HepG2 (cell line): Measurements from ENCODE around the gene HLF. TPM values are rescaled to one million over a fixed set of nuclear protein-coding genes. Genes with fewer than 3 reads are reported as not detected.
A peak's percentile ranks its signal among the peaks of the same experiment; 100 is the strongest.

Experiments used
- ATAC-seq: fragments of 200-7000 bp; cut with Tn5 transposase; 3 replicates; pipeline ENCODE4 v1.9.1; 2020; ENCODE audit warnings: mild to moderate bottlenecking, moderate library complexity
- BruUV-seq: library from RNA; stranded (reverse); fragments of 400-500 nt; replicated peaks from 2 replicates; lab custom pipeline; 2021; lab: Mats Ljungman, UMichigan
- CTCF ChIA-PET: fragments of 300-600 bp; formaldehyde crosslinking; extraction: SDS; loops from one replicate; lab custom pipeline; 2021; ENCODE audit warnings: low total read pairs, inconsistent platforms, low intra/inter-chr PET ratio; lab: Yijun Ruan, JAX
- POLR2A ChIA-PET: fragments of 350-600 bp; sonication (Branson Sonifier 250); formaldehyde crosslinking; loops from one replicate; lab custom pipeline; 2020; ENCODE audit warnings: antibody characterized with exemption, inconsistent platforms; lab: Yijun Ruan, JAX
- DNase-seq: peaks from one replicate; pipeline ENCODE4 v3.0.0-alpha.2; 2015; ENCODE audit warnings: low spot score
- FAIRE-seq: peaks from 3 replicates; lab custom pipeline; 2011; peaks lifted over from hg19 to GRCh38; lab: Jason Lieb, UNC
- H2AFZ ChIP-seq: one replicate; pipeline ENCODE4 v1.6.1; 2011; ENCODE audit warnings: low read length, inconsistent platforms
- H3K27ac ChIP-seq: fragments of 300-600 bp; 3 replicates; pipeline ENCODE4 v1.8.0; 2011; ENCODE audit warnings: mixed run types, mild to moderate bottlenecking, mixed read lengths, low read length, inconsistent platforms; ENCODE audit not compliant: insufficient read depth; ENCODE audit errors: extremely low read length
- H3K27me3 ChIP-seq, 2 experiments: fragments of 200-600 bp in 1 of 2; 2 replicates in 1 of 2; 3 replicates in 1 of 2; pipeline versions ENCODE4 v1.6.0 to v1.8.0; 2011; ENCODE audit warnings: low read length in 2 of 2, mild to moderate bottlenecking in 2 of 2, moderate library complexity in 2 of 2, inconsistent platforms in 1 of 2; ENCODE audit not compliant: insufficient read depth in 2 of 2, control insufficient read depth in 1 of 2
- H3K36me3 ChIP-seq, 2 experiments: fragments of 200-600 bp in 1 of 2; replicated peaks in 1 of 2; 2 replicates in 1 of 2; 3 replicates in 1 of 2; pipeline versions ENCODE4 v1.5.1 to v1.8.0; 2011; ENCODE audit warnings: low read length in 2 of 2, inconsistent platforms in 1 of 2; ENCODE audit not compliant: insufficient read depth in 2 of 2, control insufficient read depth in 1 of 2
- H3K4me1 ChIP-seq: 2 replicates; pipeline ENCODE4 v1.5.1; 2012; ENCODE audit warnings: low read length, inconsistent platforms; ENCODE audit not compliant: insufficient read depth
- H3K4me2 ChIP-seq: 2 replicates; pipeline ENCODE4 v1.6.0; 2011; ENCODE audit warnings: low read depth, low read length, inconsistent platforms
- H3K4me3 ChIP-seq, 3 experiments: fragments of 200-600 bp in 1 of 3; sonication (generic), shearing (Covaris generic) in 1 of 3; replicated peaks in 1 of 3; 2 replicates each; pipeline ENCODE4 v1.5.1; 2011 to 2016; ENCODE audit warnings: low read length in 3 of 3, inconsistent platforms in 2 of 3, low read depth in 2 of 3, mild to moderate bottlenecking in 2 of 3, control low read depth in 1 of 3, mixed read lengths in 1 of 3; ENCODE audit not compliant: insufficient read depth in 1 of 3
- H3K79me2 ChIP-seq: one replicate; pipeline ENCODE4 v1.6.1; 2011; ENCODE audit warnings: low read length, inconsistent platforms; ENCODE audit not compliant: insufficient read depth
- H3K9ac ChIP-seq: 2 replicates; pipeline ENCODE4 v1.6.0; 2011; ENCODE audit warnings: mild to moderate bottlenecking, low read depth, low read length, inconsistent platforms; ENCODE audit not compliant: insufficient read depth
- H3K9me3 ChIP-seq: 2 replicates; pipeline ENCODE4 v1.5.1; 2012; ENCODE audit warnings: mild to moderate bottlenecking, low read length
- H4K20me1 ChIP-seq: 2 replicates; pipeline ENCODE4 v1.6.0; 2011; ENCODE audit warnings: inconsistent platforms, mild to moderate bottlenecking, low read length, moderate library complexity; ENCODE audit not compliant: insufficient read depth
- HNRNPK ChIP-seq: fragments of 200-400 bp; formaldehyde crosslinking; IDR thresholded peaks from 2 replicates; pipeline ENCODE4 v1.6.1; 2018; ENCODE audit warnings: low read length, low read depth, moderate library complexity, mild to moderate bottlenecking; ENCODE audit not compliant: poor library complexity, severe bottlenecking
- MAFF ChIP-seq: IDR thresholded peaks from 2 replicates; pipeline ENCODE4 v1.6.1; 2011; ENCODE audit warnings: low read depth, low read length, improper control_type of control experiment
- MAFK ChIP-seq, 2 experiments: IDR thresholded peaks in 1 of 2; conservative IDR thresholded peaks in 1 of 2; 2 replicates each; pipeline ENCODE4 v1.6.1; 2011; ENCODE audit warnings: improper control_type of control experiment in 2 of 2, low read length in 2 of 2
- MEIS1 ChIP-seq: sonication (generic); formaldehyde crosslinking; IDR thresholded peaks from 2 replicates; pipeline ENCODE4 v1.9.0; 2021; ENCODE audit warnings: mild to moderate bottlenecking, missing genetic modification reagents, moderate library complexity, borderline replicate concordance
- RBAK ChIP-seq: sonication (generic); formaldehyde crosslinking; IDR thresholded peaks from 2 replicates; pipeline ENCODE4 v1.5.1; 2020; ENCODE audit warnings: mild to moderate bottlenecking, missing genetic modification reagents
- RFX3 ChIP-seq: IDR thresholded peaks from 2 replicates; pipeline ENCODE4 v1.6.1; 2016; ENCODE audit warnings: missing biosample characterization, missing genetic modification reagents
- SNAPC4 ChIP-seq: sonication (generic); formaldehyde crosslinking; IDR thresholded peaks from 2 replicates; pipeline ENCODE4 v1.4.0; 2020; ENCODE audit warnings: mild to moderate bottlenecking, missing genetic modification reagents
- ZNF577 ChIP-seq: sonication (generic); formaldehyde crosslinking; IDR thresholded peaks from 2 replicates; pipeline ENCODE4 v1.4.0; 2020; ENCODE audit warnings: mild to moderate bottlenecking, low read depth, missing genetic modification reagents, borderline replicate concordance
- ZNF879 ChIP-seq: sonication (generic); formaldehyde crosslinking; IDR thresholded peaks from 2 replicates; pipeline ENCODE4 v1.8.1; 2023; ENCODE audit warnings: missing genetic modification reagents
- WGBS: methylation state at CpG from one replicate; pipeline ENCODE4 v1.1.6; 2017; ENCODE audit warnings: low lambda C conversion rate; 5-methylcytosine and 5-hydroxymethylcytosine counted together
- in situ Hi-C: cut with HindIII; loops from 2 replicates; pipeline ENCODE4 v1.10.0; 2017; ENCODE audit warnings: low pct_unique_long_range_greater_than_20kb; ENCODE audit not compliant: extremely low pct_ligation_motif_present
- intact Hi-C: fragments of 100-400 bp; cut with micrococcal nuclease; formaldehyde crosslinking; loops from one replicate; pipeline ENCODE4 v1.10.0; 2022; ENCODE audit not compliant: unreplicated experiment
- polyA plus RNA-seq, 8 experiments: library from polyadenylated mRNA; depleted of rRNA in 3 of 8; stranded (reverse) in 7 of 8; unstranded in 1 of 8; fragments of >200 nt; fragmentation: Illumina TruSeq in 4 of 8; extraction: Trizol in 4 of 8; gene quantifications; 2 replicates each; pipeline versions ENCODE4 v1.2.1 to v1.2.3, GENCODE V29; 2011 to 2016; ENCODE audit warnings: low read depth in 4 of 8, missing spikeins in 1 of 8, mixed read lengths in 1 of 8; ENCODE audit not compliant: insufficient read depth in 1 of 8
- total RNA-seq, 5 experiments: library from RNA; depleted of rRNA; stranded (reverse); fragments of >200 nt; fragmentation: Illumina TruSeq; extraction: Trizol; gene quantifications; 2 replicates each; pipeline ENCODE4 v1.2.3, GENCODE V29; 2016; ENCODE audit warnings: low read depth in 1 of 5
- TF ChIP-seq, protein P1 (sequence below): sonication (generic); formaldehyde crosslinking; IDR thresholded peaks from 2 replicates; pipeline ENCODE4 v1.4.0; 2020; ENCODE audit warnings: missing genetic modification reagents

HLF gene
- total and polyA plus RNA-seq, 2 of the 13 experiments (the other 11 are each of a cell fraction or from before 2014, with no cell fraction given): 202 to 346 TPM

DNA sequence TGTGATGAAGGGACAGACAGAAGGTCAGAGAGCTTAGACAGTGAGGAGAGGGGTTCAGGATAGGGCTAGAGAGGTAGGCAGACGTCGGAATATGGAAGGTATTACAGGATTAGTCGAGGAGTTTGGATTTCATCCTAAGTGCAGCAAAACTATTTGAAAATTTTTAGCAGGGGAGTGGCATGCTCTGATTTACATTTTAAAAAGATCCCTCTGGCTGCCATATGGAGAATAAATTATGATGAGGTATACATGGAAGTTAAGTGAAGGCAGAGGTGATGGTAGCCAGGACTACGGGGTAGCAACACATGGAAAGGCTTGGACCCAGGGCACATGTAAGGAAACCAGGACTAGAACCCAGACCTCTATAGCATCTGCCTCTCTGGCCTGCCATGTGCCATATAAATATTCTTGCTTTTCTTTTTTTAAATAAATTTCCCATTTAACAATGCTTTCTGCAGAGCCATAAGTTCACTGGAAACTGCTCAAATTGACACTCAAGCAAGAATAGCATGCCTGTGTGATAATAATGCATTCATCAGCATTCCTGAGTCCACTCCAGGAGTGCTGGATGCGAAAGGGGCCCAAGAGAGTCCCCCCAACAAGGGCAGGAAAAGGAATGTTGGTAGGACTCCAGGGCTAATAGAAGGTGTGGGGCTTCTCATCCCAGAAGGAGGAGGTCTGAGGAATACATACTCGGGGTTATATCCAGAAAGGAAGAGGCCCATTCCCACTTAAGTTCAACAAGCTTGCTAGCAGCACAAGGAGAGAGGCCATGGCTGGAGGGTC, 78.2 kb downstream of the HLF start:
- Histone ChIP-seq H3K9me3 (peaks cover 7% of the 10 kb centered on the region), H2AFZ (no peak overlapping the region), H3K27ac (no peak overlapping the region), H3K4me3 (no peak overlapping the region), H3K4me1 (peaks cover 18% of the 10 kb centered on the region), H3K4me2 (no peak overlapping the region), H3K79me2 (no peaks in the 10 kb centered on the region), H3K9ac (no peak overlapping the region), H3K27me3 (peaks cover 0 to 6% of the 10 kb centered on the region in 2 experiments; a peak in 1 of 5 replicates), H3K36me3 (no peaks in the 10 kb centered on the region), H4K20me1 (no peaks in the 10 kb centered on the region)
- CTCF ChIA-PET: no interaction called here
- WGBS: 75% methylated on average over 6 of the region's 6 CpGs
- TF ChIP-seq ZNF577 (CRISPR knock-in tag): no peak
- peak; percentile 86 for TF ChIP-seq MAFK (conservative IDR thresholded peaks at IDR 0.05 in 1 of 2, IDR thresholded peaks at IDR 0.05 in 1 of 2; ENCODE audit: low read length in 2 of 2)
- peak; percentile 83 for TF ChIP-seq MAFF
- FAIRE-seq: no peak
- no peak for ATAC-seq
- no peak for DNase-seq
- no TSS peak for BruUV-seq
- POLR2A ChIA-PET: no interaction called here
- intact Hi-C loops: no loop called here
- in situ Hi-C loops: no loop called here

DNA sequence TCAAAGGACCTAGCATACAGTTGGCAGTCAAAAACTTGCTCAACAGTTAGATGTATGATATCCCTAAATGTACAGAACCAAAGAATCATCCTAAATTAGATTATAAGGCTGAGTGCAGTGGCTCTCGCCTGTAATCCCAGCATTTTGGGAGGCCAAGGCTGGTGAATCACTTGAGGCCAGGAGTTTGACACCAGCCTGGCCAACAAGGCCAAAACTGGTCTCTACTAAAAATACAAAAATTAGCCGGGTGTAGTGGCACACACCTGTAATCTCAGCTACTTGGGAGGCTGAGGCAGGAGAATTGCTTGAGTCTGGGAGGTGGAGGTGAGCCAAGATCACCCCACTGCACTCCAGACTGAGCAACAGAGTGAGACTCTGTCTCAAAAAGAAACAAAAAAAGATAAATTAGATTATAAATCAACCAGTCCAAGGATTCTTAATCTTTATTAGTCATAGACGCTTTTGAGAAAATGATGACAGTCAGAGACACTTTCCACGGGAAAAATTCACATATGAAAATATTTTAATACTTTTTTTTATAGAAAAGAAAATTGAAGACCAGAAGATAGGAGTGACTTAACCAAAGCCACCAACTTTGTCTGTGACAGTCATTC, 79.2 kb downstream of the HLF start:
- 55% methylated on average over 4 of the region's 4 CpGs for WGBS
- no peak overlapping the region for H3K4me3 ChIP-seq
- ChIA-PET CTCF (no interaction called here), POLR2A (no interaction called here)
- peaks cover 0 to 6% of the 10 kb centered on the region in 2 experiments; a peak in 1 of 5 replicates for H3K27me3 ChIP-seq
- no peak overlapping the region for H3K27ac ChIP-seq
- H3K36me3 ChIP-seq: no peaks in the 10 kb centered on the region
- intact Hi-C loops: no loop called here
- BruUV-seq: no TSS peak
- H2AFZ ChIP-seq: no peak overlapping the region
- DNase-seq (no peak), ATAC-seq (no peak), FAIRE-seq (no peak)
- H3K79me2 ChIP-seq: no peaks in the 10 kb centered on the region
- H4K20me1 ChIP-seq: no peaks in the 10 kb centered on the region
- no peak overlapping the region for H3K4me2 ChIP-seq
- H3K4me1 ChIP-seq: peaks cover 28% of the 10 kb centered on the region
- peaks cover 7% of the 10 kb centered on the region for H3K9me3 ChIP-seq
- H3K9ac ChIP-seq: no peak overlapping the region
- in situ Hi-C loops: no loop called here
- TF ChIP-seq, protein P1, sequence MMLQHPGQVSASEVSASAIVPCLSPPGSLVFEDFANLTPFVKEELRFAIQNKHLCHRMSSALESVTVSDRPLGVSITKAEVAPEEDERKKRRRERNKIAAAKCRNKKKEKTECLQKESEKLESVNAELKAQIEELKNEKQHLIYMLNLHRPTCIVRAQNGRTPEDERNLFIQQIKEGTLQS (CRISPR knock-in tag): no peak
- TF ChIP-seq RBAK (CRISPR knock-in tag): no peak
- no peak for TF ChIP-seq HNRNPK
- no peak for TF ChIP-seq MEIS1 (CRISPR knock-in tag)
- no peak for TF ChIP-seq ZNF879 (CRISPR knock-in tag)
- no peak for TF ChIP-seq RFX3
- TF ChIP-seq SNAPC4 (CRISPR knock-in tag): no peak
